NCI-H526 (cell line): ENCODE data around the gene FCN1.

Source experiments
- DNase-seq, 2 experiments: peaks; one replicate each; lab custom pipeline; 2025; lab: John Stamatoyannopoulos, UW

Gene FCN1

DNA sequence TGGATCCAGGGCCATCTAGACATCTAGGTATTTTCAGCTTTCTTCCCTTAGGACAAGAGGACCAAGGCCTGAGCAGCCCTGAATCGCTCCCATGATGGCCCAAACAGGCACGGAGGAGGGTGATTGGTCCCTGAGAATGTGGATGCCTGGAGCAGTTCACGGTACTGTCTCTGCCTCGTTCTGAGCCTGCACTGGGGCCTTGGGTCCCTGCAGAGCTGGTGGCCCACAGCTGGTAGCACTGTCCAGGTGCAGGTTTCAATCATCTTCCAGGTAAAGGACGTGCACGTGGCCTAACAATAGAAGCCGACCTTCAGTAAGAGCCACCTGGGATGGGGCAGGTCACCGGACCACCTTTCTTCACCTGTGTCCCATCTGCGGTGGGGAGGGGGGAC, 19.4 kb upstream of the FCN1 start:
- no peak for DNase-seq

GRCh38 chr9:134936346-134937163, 18.8 kb upstream of the FCN1 start:
- no peak for DNase-seq

DNA sequence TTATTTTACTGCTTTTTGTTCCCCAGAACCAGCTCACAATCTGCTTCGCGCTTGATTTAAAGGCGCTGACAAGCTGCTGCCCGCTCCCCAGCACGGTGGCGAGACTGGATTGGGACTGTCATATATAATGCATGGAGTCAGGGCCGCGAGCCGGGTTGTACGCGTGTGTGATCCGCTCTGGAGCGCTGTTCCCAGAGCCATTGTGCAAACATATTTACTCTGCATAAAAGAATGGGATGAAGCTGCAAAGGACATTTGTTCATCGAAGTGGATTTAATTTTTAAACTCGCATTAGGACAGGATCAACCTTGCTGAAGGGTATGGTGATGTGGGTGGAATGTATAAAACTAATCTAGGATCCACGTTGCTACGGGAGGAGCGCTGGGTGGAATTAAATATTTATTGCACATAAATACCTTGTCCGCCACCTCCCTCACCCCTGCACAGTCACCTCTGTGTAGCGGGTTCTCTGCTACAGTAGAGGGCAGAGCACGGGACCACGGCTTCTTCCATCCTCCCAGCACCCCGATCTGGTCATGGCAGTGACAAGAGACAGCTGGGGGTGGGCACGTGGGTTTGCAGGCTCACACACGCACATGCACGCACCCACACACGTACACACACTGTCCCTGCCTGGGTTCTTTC, 18.1 kb upstream of the FCN1 start:
- no peak for DNase-seq

- DNase-seq, result no peak
Measured at GRCh38 chr9:134935056-134935640, 17.4 kb upstream of the FCN1 start.

DNA sequence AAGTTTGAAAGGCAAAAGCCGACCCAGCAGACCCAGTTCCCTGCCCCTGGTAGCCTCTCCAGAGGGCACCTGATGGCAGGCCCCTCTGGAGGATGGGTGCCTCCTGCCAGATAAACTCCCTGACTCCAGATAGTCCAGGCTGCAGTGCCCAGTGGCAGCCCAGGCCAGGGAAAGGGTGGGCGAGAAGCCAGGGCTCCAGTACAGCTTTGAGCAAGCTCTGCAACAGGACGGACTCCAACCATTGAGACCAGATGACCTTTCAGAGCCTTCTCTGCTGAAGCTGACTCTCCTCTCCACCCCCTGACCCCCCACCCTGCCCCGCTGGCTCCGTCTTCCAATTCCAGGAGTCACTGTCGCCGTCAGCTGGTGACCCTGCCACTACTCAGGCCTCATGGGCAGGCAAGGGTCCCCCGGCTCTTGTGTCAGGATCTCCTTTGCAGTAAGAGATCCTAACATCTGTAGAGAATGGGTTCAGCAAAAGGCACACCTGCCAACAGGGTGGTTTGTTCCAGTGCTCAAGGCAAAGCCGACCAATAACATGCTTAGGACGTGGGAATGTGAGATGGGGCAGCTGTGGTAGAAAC, 15.5 kb upstream of the FCN1 start:
- DNase-seq, result no peak

DNA sequence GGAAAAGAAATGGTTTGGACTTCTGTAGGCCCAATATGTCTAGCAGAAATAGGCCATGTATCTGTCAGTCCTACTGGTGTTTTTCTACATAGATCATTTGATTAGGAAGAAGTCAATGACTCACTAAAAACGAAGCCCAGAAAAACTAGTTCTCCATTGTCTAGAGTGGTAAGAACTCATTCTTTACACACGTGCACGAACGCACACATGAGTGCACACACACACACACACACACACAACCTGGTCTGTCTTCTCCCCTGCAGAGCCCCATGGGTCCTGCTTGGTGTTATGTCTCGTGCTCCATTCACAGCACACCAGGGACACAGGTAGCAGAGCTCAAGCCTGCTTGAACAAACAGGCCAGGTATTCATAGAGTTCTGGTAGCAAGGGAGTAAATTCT, 14.9 kb upstream of the FCN1 start:
- no peak for DNase-seq

GRCh38 chr9:134932171-134932570, 14.5 kb upstream of the FCN1 start:
- no peak for DNase-seq

DNA sequence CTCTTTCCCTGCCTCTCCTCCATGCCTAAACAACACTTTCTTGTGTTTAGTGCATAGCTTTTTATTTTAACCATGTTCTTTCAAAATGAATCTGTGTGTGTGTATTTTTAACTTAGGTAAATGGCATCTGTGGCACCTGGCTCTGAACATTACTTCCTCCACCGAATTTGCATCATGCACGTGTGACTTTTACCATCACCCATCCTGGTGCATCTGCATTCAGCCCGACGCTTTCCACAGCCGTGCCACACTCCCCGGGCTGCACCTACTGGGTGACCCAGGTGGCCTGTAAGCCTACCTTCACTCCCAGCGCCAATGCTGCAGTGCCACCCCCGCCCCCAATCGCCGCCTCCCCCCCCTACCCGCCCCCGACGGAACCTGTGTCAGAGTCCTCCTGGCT, 12.7 kb upstream of the FCN1 start:
- DNase-seq, result peak; percentile 18 to 35

DNA sequence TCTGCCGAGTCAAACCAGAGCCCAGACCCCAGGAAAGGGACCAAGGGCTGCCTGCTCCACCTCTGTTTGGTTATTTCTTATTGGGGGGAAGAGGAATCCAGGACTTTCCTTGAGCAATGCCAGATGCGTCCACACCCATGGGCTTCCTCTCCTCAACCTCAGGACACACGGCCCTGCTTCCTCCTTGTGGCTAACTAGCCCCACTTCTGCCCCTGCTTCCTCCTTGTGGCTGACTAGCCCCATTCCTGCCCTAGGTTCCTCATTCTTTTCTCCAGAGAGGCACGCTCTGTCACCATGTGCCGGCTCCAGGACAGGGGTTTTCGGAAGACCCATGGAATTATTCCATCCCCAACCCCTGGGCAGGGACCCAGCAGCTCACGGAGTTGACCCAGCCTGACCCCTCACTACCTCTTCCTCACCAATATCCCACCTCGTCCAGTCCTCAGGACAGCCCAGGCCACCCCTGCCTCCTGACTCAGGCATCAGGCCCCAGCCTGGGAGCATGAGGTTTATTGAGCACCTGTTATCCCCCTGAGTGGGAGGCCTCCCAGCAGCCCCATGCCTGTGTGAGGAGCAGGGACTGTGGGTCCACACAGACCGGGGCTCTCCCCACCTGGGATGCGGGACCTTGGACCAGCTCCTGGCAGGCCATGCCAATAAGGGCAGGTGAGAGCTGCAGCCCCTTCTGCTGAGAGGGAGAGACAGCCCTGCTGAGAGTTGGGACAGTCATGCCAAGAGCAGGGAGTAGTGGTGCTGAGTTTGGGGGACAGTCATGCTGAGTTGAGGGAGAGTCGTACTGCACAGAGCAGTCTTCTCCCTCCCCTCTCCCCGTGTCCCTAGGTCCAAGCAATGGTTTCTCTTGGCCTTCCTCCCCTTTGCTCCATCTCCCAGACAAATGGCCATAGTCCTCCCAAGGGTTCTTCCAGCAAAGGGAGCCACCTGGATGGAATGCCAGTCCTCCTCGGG, 11.8 kb upstream of the FCN1 start:
- no peak for DNase-seq

DNA sequence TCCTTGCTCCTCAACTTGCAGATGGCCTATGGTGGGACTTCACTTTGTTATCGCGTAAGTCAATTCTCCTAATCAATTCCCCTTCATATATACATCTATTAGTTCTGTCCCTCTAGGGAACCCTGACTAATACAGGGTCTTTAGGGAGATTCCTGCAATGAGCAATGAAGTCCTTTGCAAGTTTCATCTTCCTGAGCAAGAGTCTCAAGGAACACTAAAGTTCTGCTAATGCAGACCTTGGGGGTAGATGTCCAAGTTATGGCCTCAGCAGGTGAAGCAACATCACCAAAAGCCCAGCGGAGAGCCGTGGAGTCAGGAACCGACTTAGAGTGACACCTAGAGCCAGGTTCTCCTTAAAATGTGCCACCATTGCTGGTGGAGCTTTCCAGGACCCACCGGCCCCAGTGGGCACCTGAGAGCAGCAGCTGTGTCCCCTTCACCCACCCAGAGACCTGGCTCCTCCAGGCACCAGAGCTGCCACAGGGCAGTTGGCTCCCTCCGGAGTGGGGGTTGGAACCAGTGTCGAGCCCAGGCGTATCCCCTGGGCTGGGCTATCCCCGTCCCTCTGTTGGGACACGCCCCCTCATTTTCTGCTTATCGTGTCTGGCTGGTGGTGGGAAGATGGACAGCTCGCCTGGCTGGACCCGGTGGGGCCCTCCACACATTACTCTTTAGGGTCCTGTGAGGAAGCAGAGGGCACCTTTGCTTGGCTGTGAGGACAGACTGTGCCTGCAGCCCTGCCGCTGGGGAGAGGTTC, 10.9 kb upstream of the FCN1 start:
- DNase-seq, result no peak

- DNase-seq, result no peak
Measured at GRCh38 chr9:134925011-134925511, 7.3 kb upstream of the FCN1 start.

GRCh38 chr9:134923466-134923865, 5.8 kb upstream of the FCN1 start:
- no peak for DNase-seq

- no peak for DNase-seq
Measured at GRCh38 chr9:134922932-134923240, 5.2 kb upstream of the FCN1 start.

- no peak for DNase-seq
Measured at GRCh38 chr9:134922066-134922931, 4.6 kb upstream of the FCN1 start.

DNA sequence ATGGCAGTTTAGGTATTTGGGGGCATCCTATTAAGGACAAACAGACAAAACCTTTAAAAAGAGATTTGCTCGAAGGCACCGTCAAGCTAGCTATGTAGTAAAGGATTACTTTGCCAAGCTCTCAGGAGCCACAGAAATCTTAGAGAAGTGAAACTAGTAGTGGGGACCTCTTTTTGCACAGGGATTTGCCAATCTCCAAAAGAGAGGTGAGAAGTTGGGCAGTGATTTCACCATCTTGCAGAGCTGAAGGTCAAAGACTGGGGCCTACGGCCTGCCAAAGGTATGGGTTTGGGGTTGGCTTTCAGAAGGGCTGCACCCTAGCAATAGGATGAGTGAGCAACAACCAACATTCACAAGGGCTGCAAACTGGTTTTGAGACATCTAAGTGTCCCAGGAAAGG, 1.6 kb upstream of the FCN1 start:
- DNase-seq, result no peak

DNA sequence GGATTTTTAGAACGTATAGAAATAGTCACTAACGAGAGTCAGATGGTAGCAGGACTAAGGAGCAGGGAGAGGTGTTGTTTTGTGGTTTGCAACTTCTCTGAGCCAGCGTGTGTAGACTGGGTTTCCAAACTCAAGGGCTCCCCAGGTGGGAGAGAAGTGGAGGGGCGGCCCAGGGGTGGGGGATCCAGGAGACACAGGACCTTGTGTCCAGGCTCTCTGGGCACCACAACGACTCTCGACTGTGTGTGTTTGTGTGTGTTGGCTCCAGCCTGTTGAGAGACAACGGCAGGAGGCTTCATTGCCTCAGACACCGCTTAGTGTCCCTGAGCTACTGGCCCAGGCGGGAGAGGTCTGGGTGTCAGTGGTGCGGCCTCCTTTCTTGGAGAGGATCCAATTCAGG, 934 bp upstream of the FCN1 start:
- DNase-seq, result no peak

GRCh38 chr9:134916161-134916665, 1.5 kb downstream of the FCN1 start:
- no peak for DNase-seq

DNA sequence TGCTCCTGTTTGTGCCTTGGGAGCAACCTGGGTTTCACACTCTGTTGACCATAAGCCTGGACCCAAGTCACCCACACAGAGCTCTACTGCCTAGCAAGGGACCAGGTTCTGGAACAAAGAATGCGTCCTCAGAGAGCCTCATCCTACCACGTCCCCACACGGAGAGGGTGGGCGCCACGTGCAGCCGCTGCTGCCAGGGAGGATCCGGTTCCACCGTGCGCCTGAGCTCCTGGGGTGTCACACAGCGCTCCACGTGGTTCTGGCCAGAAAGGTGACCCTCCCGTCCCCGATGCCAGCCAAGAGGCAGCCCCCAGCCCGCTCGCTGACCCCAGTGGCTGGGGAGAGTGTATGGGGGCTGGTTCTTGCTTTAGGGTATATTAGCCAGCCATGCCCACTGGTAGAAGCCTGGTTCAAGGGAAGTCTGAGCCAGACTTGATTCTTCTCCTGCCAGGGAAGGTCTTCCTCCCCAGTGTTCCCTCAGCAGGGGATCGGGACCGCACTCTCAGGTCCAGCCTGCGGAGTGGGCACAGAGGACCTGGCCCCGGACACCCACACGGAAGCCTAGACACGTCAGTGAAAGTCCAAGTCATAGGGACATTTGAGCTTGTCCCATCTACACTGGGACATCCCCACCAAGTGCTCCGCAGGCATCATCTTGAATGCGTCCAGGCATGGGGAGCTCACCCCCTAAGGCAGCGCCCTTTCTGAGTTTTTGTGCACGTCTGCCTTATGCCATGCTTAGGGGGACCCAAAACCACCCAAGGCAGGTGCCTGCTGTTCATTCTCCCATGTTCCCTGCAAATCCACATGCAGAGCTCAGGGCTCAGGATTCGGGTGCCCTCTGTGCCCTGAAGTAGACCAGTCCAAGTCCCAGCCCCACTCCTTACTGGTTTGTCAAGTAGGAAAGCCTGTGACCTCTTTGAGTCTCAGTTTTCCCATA, 2.4 kb downstream of the FCN1 start:
- no peak for DNase-seq

GRCh38 chr9:134914501-134914834, 3.2 kb downstream of the FCN1 start:
- DNase-seq, result no peak
